Bone marrow (tissue), 2 donors: ENCODE data around the gene LATS1.
"Not testable (repeated sequence)": the region's sequence is repeated elsewhere in the genome, so short reads cannot be mapped to it uniquely, and the experiment has no call there.

ENCODE experiments used
- DNase-seq, 2 donors: peaks; one replicate each; lab custom pipeline; 2025; lab: John Stamatoyannopoulos, UW

The LATS1 gene

GRCh38 chr6:149728499-149729234, 10.8 kb upstream of the LATS1 start:
- DNase-seq, result no peak

- DNase-seq, result peak in 1 of 2 donors; percentile 66
Measured at GRCh38 chr6:149727793-149728498, 10.0 kb upstream of the LATS1 start.

- DNase-seq, result no peak
Measured at GRCh38 chr6:149725785-149726184, 7.9 kb upstream of the LATS1 start.

- peak in 1 of 2 donors; percentile 73 for DNase-seq
Measured at GRCh38 chr6:149723771-149724417, 6.0 kb upstream of the LATS1 start.

GRCh38 chr6:149723262-149723661, 5.4 kb upstream of the LATS1 start:
- DNase-seq, result no peak

- no peak for DNase-seq
Measured at GRCh38 chr6:149719531-149719930, 1.6 kb upstream of the LATS1 start.

- no peak for DNase-seq
Measured at GRCh38 chr6:149717255-149717587, 680 bp downstream of the LATS1 start.

- DNase-seq, result no peak
Measured at GRCh38 chr6:149716181-149716963, 1.5 kb downstream of the LATS1 start.

GRCh38 chr6:149714442-149714841, 3.5 kb downstream of the LATS1 start:
- no peak for DNase-seq

GRCh38 chr6:149711711-149712110, 6.2 kb downstream of the LATS1 start:
- no peak for DNase-seq

- no peak for DNase-seq
Measured at GRCh38 chr6:149701714-149702113, 16.2 kb downstream of the LATS1 start.

- no peak for DNase-seq
Measured at GRCh38 chr6:149699150-149699549, 18.8 kb downstream of the LATS1 start.

GRCh38 chr6:149698175-149698574, 19.7 kb downstream of the LATS1 start:
- no peak for DNase-seq

- no peak for DNase-seq
Measured at GRCh38 chr6:149696901-149697300, 21.0 kb downstream of the LATS1 start.

- DNase-seq, result no peak
Measured at GRCh38 chr6:149694921-149695320, 23.0 kb downstream of the LATS1 start.

- no peak for DNase-seq
Measured at GRCh38 chr6:149691201-149691600, 26.7 kb downstream of the LATS1 start.

GRCh38 chr6:149686230-149686629, 31.7 kb downstream of the LATS1 start:
- DNase-seq, result no peak

- DNase-seq, result no peak
Measured at GRCh38 chr6:149683256-149683859, 34.5 kb downstream of the LATS1 start.

- DNase-seq, result not testable (repeated sequence)
Measured at GRCh38 chr6:149681845-149682244, 36.1 kb downstream of the LATS1 start.

GRCh38 chr6:149681209-149681608, 36.7 kb downstream of the LATS1 start:
- no peak for DNase-seq

- DNase-seq, result no peak
Measured at GRCh38 chr6:149680503-149680902, 37.4 kb downstream of the LATS1 start.

- DNase-seq, result not testable (repeated sequence)
Measured at GRCh38 chr6:149672265-149672664, 45.6 kb downstream of the LATS1 start.
